Measurements from ENCODE around the gene OR7D2. TPM values are rescaled to one million over a fixed set of nuclear protein-coding genes. Genes with fewer than 3 reads are reported as not detected.
"Not testable (repeated sequence)": the region's sequence is repeated elsewhere in the genome, so short reads cannot be mapped to it uniquely, and the experiment has no call there.

OR7D2 gene
- polyA plus RNA-seq, 4 donors = 0.01 to 0.04 TPM; not detected in 2

GRCh38 chr19:9171393-9171991 is 7.3 kb upstream of the OR7D2 start:
- H3K27ac ChIP-seq (ENCODE audit: low read depth in 1 of 3, low read length in 2 of 3) = no peak overlapping the region
- FAIRE-seq = no peak
- 81 to 91% (median 84%) methylated on average over 6 of the region's 6 CpGs for WGBS, 3 donors
- H3K4me1 ChIP-seq (ENCODE audit: control insufficient read depth in 3 of 3, insufficient read depth in 2 of 3, low read depth in 1 of 3, low read length in 2 of 3) = no peaks in the 10 kb centered on the region
- H3K36me3 ChIP-seq (ENCODE audit: control insufficient read depth in 3 of 3, insufficient read depth in 2 of 3, low read depth in 1 of 3, low read length in 3 of 3) = peaks cover 0 to 2% (median 0%) of the 10 kb centered on the region in 3 donors
- no peaks in the 10 kb centered on the region for H3K27me3 ChIP-seq (ENCODE audit: control insufficient read depth in 3 of 3, insufficient read depth in 3 of 3, low read length in 3 of 3)
- no peak for DNase-seq
- H3K4me3 ChIP-seq (ENCODE audit: low read depth in 1 of 3, low read length in 3 of 3) = no peak overlapping the region
- H3K9me3 ChIP-seq (ENCODE audit: control insufficient read depth in 2 of 2, insufficient read depth in 1 of 2, low read depth in 1 of 2, low read length in 1 of 2) = no peaks in the 10 kb centered on the region

- FAIRE-seq = no peak
Measured at GRCh38 chr19:9175326-9175725, 3.5 kb upstream of the OR7D2 start.

GRCh38 chr19:9183000-9183399 is 4.2 kb downstream of the OR7D2 start:
- WGBS, 3 donors = 93 to 94% (median 93%) methylated on average over 17 of the region's 17 CpGs
- Histone ChIP-seq H3K27ac (ENCODE audit: low read depth in 1 of 3, low read length in 2 of 3) (no peak overlapping the region), H3K4me1 (ENCODE audit: control insufficient read depth in 3 of 3, insufficient read depth in 2 of 3, low read depth in 1 of 3, low read length in 2 of 3) (no peaks in the 10 kb centered on the region), H3K9me3 (ENCODE audit: control insufficient read depth in 2 of 2, insufficient read depth in 1 of 2, low read depth in 1 of 2, low read length in 1 of 2) (peaks cover 0 to 6% of the 10 kb centered on the region in 2 donors), H3K36me3 (ENCODE audit: control insufficient read depth in 3 of 3, insufficient read depth in 2 of 3, low read depth in 1 of 3, low read length in 3 of 3) (no peaks in the 10 kb centered on the region), H3K4me3 (ENCODE audit: low read depth in 1 of 3, low read length in 3 of 3) (no peak overlapping the region), H3K27me3 (ENCODE audit: control insufficient read depth in 3 of 3, insufficient read depth in 3 of 3, low read length in 3 of 3) (no peaks in the 10 kb centered on the region)
- FAIRE-seq (no peak), DNase-seq (no peak)

More at GRCh38 chr19:9175326-9175725, 3.5 kb upstream of the OR7D2 start:
- DNase-seq = no peak
- no peak overlapping the region for H3K27ac ChIP-seq (ENCODE audit: low read depth in 1 of 3, low read length in 2 of 3)
- H3K4me3 ChIP-seq (ENCODE audit: low read depth in 1 of 3, low read length in 3 of 3) = no peak overlapping the region
- no peaks in the 10 kb centered on the region for H3K36me3 ChIP-seq (ENCODE audit: control insufficient read depth in 3 of 3, insufficient read depth in 2 of 3, low read depth in 1 of 3, low read length in 3 of 3)
- no peaks in the 10 kb centered on the region for H3K27me3 ChIP-seq (ENCODE audit: control insufficient read depth in 3 of 3, insufficient read depth in 3 of 3, low read length in 3 of 3)
- no peaks in the 10 kb centered on the region for H3K4me1 ChIP-seq (ENCODE audit: control insufficient read depth in 3 of 3, insufficient read depth in 2 of 3, low read depth in 1 of 3, low read length in 2 of 3)
- no peaks in the 10 kb centered on the region for H3K9me3 ChIP-seq (ENCODE audit: control insufficient read depth in 2 of 2, insufficient read depth in 1 of 2, low read depth in 1 of 2, low read length in 1 of 2)
- 89 to 91% (median 90%) methylated on average over 5 of the region's 5 CpGs for WGBS, 3 donors

- WGBS, 3 donors = 58 to 76% (median 73%) methylated on average over 6 of the region's 6 CpGs
- Histone ChIP-seq H3K36me3 (ENCODE audit: control insufficient read depth in 3 of 3, insufficient read depth in 2 of 3, low read depth in 1 of 3, low read length in 3 of 3) (no peaks in the 10 kb centered on the region), H3K27ac (ENCODE audit: low read depth in 1 of 3, low read length in 2 of 3) (no peak overlapping the region), H3K4me3 (ENCODE audit: low read depth in 1 of 3, low read length in 3 of 3) (no peak overlapping the region), H3K9me3 (ENCODE audit: control insufficient read depth in 2 of 2, insufficient read depth in 1 of 2, low read depth in 1 of 2, low read length in 1 of 2) (peaks cover 0 to 9% of the 10 kb centered on the region in 2 donors), H3K4me1 (ENCODE audit: control insufficient read depth in 3 of 3, insufficient read depth in 2 of 3, low read depth in 1 of 3, low read length in 2 of 3) (no peaks in the 10 kb centered on the region), H3K27me3 (ENCODE audit: control insufficient read depth in 3 of 3, insufficient read depth in 3 of 3, low read length in 3 of 3) (no peaks in the 10 kb centered on the region)
- FAIRE-seq = no peak
- DNase-seq = no peak
Measured at GRCh38 chr19:9187191-9187590, 8.4 kb downstream of the OR7D2 start.

GRCh38 chr19:9189535-9189934 is 10.8 kb downstream of the OR7D2 start:
- FAIRE-seq (no peak), DNase-seq (no peak)
- no peaks in the 10 kb centered on the region for H3K4me1 ChIP-seq (ENCODE audit: control insufficient read depth in 3 of 3, insufficient read depth in 2 of 3, low read depth in 1 of 3, low read length in 2 of 3)
- no peak overlapping the region for H3K27ac ChIP-seq (ENCODE audit: low read depth in 1 of 3, low read length in 2 of 3)
- H3K27me3 ChIP-seq (ENCODE audit: control insufficient read depth in 3 of 3, insufficient read depth in 3 of 3, low read length in 3 of 3) = no peaks in the 10 kb centered on the region
- H3K9me3 ChIP-seq (ENCODE audit: control insufficient read depth in 2 of 2, insufficient read depth in 1 of 2, low read depth in 1 of 2, low read length in 1 of 2) = peaks cover 0 to 9% of the 10 kb centered on the region in 2 donors
- no peaks in the 10 kb centered on the region for H3K36me3 ChIP-seq (ENCODE audit: control insufficient read depth in 3 of 3, insufficient read depth in 2 of 3, low read depth in 1 of 3, low read length in 3 of 3)
- WGBS, 3 donors = 62 to 83% (median 75%) methylated on average over 7 of the region's 7 CpGs
- no peak overlapping the region for H3K4me3 ChIP-seq (ENCODE audit: low read depth in 1 of 3, low read length in 3 of 3)

GRCh38 chr19:9198044-9198443 is 19.3 kb downstream of the OR7D2 start:
- not testable (repeated sequence) for H3K27ac ChIP-seq (ENCODE audit: low read depth in 1 of 3, low read length in 2 of 3); H3K4me1 ChIP-seq (ENCODE audit: control insufficient read depth in 3 of 3, insufficient read depth in 2 of 3, low read depth in 1 of 3, low read length in 2 of 3); FAIRE-seq; H3K4me3 ChIP-seq (ENCODE audit: low read depth in 1 of 3, low read length in 3 of 3); DNase-seq; H3K27me3 ChIP-seq (ENCODE audit: control insufficient read depth in 3 of 3, insufficient read depth in 3 of 3, low read length in 3 of 3); H3K36me3 ChIP-seq (ENCODE audit: control insufficient read depth in 3 of 3, insufficient read depth in 2 of 3, low read depth in 1 of 3, low read length in 3 of 3); H3K9me3 ChIP-seq (ENCODE audit: control insufficient read depth in 2 of 2, insufficient read depth in 1 of 2, low read depth in 1 of 2, low read length in 1 of 2)
- 67 to 87% (median 83%) methylated on average over 1 to 2 of the region's 2 CpGs for whole genome bisulfite sequencing, 3 donors

- 32 to 33% (median 32%) methylated on average over 13 of the region's 13 CpGs for WGBS, 3 donors
- H3K4me3 ChIP-seq (ENCODE audit: low read depth in 1 of 3, low read length in 3 of 3) = no peak overlapping the region
- H3K27ac ChIP-seq (ENCODE audit: low read depth in 1 of 3, low read length in 2 of 3) = no peak overlapping the region
- DNase-seq (peak; percentile 60 to 61), FAIRE-seq (no peak)
- H3K36me3 ChIP-seq (ENCODE audit: control insufficient read depth in 3 of 3, insufficient read depth in 2 of 3, low read depth in 1 of 3, low read length in 3 of 3) = no peaks in the 10 kb centered on the region
- H3K4me1 ChIP-seq (ENCODE audit: control insufficient read depth in 3 of 3, insufficient read depth in 2 of 3, low read depth in 1 of 3, low read length in 2 of 3) = no peaks in the 10 kb centered on the region
- H3K9me3 ChIP-seq (ENCODE audit: control insufficient read depth in 2 of 2, insufficient read depth in 1 of 2, low read depth in 1 of 2, low read length in 1 of 2) = no peaks in the 10 kb centered on the region
- H3K27me3 ChIP-seq (ENCODE audit: control insufficient read depth in 3 of 3, insufficient read depth in 3 of 3, low read length in 3 of 3) = no peaks in the 10 kb centered on the region
Measured at GRCh38 chr19:9205501-9206113, 26.8 kb downstream of the OR7D2 start.

- Histone ChIP-seq H3K27ac (ENCODE audit: low read depth in 1 of 3, low read length in 2 of 3) (no peak within 1 kb of the TSS), H3K9me3 (ENCODE audit: control insufficient read depth in 2 of 2, insufficient read depth in 1 of 2, low read depth in 1 of 2, low read length in 1 of 2) (no peaks in the 10 kb centered on the region), H3K27me3 (ENCODE audit: control insufficient read depth in 3 of 3, insufficient read depth in 3 of 3, low read length in 3 of 3) (no peaks in the 10 kb centered on the region), H3K4me3 (ENCODE audit: low read depth in 1 of 3, low read length in 3 of 3) (no peak within 1 kb of the TSS), H3K4me1 (ENCODE audit: control insufficient read depth in 3 of 3, insufficient read depth in 2 of 3, low read depth in 1 of 3, low read length in 2 of 3) (no peaks in the 10 kb centered on the region), H3K36me3 (ENCODE audit: control insufficient read depth in 3 of 3, insufficient read depth in 2 of 3, low read depth in 1 of 3, low read length in 3 of 3) (no peaks in the 10 kb centered on the region)
- FAIRE-seq = no peak
- 65 to 74% (median 74%) methylated on average over 3 of the region's 3 CpGs for WGBS, 3 donors
- DNase-seq = no peak
Measured at GRCh38 chr19:9219489-9219888, 40.7 kb downstream of the OR7D2 start, which contains the start of gene OR7D4. Gene OR7D4 (minus strand): TSS chr19:9219589. CDS start chr19:9214837, 4,752 bp downstream.

Measured in small intestine (tissue), 7 donors.